ENCODE results near the gene MITF. TPM values are rescaled to one million over a fixed set of nuclear protein-coding genes. Genes with fewer than 3 reads are reported as not detected.
"Not testable (repeated sequence)": the region's sequence is repeated elsewhere in the genome, so short reads cannot be mapped to it uniquely, and the experiment has no call there.

Gene MITF
- total RNA-seq, 2 experiments from 2014 or later = 0.10 TPM; not detected in 1

GRCh38 chr3:69796126-69796525, 56.9 kb downstream of the MITF start:
- DNase-seq; H3K9me3 Mint-ChIP-seq; H3K27ac Mint-ChIP-seq; H3K4me1 Mint-ChIP-seq; POLR2A ChIA-PET; CTCF ChIA-PET; H3K4me3 Mint-ChIP-seq; H3K36me3 Mint-ChIP-seq (ENCODE audit: low read depth); H3K27me3 Mint-ChIP-seq: not testable (repeated sequence)

- no peaks in the 10 kb centered on the region for H3K27me3 Mint-ChIP-seq
- no peak overlapping the region for H3K4me3 Mint-ChIP-seq
- CTCF ChIA-PET = no interaction called here
- no peaks in the 10 kb centered on the region for H3K4me1 Mint-ChIP-seq
- POLR2A ChIA-PET = no interaction called here
- no peak overlapping the region for H3K27ac Mint-ChIP-seq
- no peak for DNase-seq
- H3K9me3 Mint-ChIP-seq = no peaks in the 10 kb centered on the region
- H3K36me3 Mint-ChIP-seq (ENCODE audit: low read depth) = no peaks in the 10 kb centered on the region
Measured at GRCh38 chr3:69803681-69804270, 64.5 kb downstream of the MITF start.

- Mint-ChIP-seq H3K4me3 (no peak overlapping the region), H3K27me3 (no peaks in the 10 kb centered on the region), H3K36me3 (ENCODE audit: low read depth) (no peaks in the 10 kb centered on the region), H3K27ac (no peak overlapping the region), H3K4me1 (no peaks in the 10 kb centered on the region), H3K9me3 (no peaks in the 10 kb centered on the region)
- DNase-seq = no peak
- POLR2A ChIA-PET = no interaction called here
- CTCF ChIA-PET = interaction anchor here (0.6 kb wide), 1 partner anchor 1791 kb away, joined by 3 read pairs; no protein-coding TSS in a partner anchor
Measured at GRCh38 chr3:69805491-69805890, 66.2 kb downstream of the MITF start.

- DNase-seq = no peak
- ChIA-PET POLR2A (no interaction called here), CTCF (no interaction called here)
- no peak overlapping the region for H3K27ac Mint-ChIP-seq
- H3K36me3 Mint-ChIP-seq (ENCODE audit: low read depth) = no peaks in the 10 kb centered on the region
- no peaks in the 10 kb centered on the region for H3K27me3 Mint-ChIP-seq
- no peaks in the 10 kb centered on the region for H3K9me3 Mint-ChIP-seq
- no peak overlapping the region for H3K4me3 Mint-ChIP-seq
- H3K4me1 Mint-ChIP-seq = no peaks in the 10 kb centered on the region
Measured at GRCh38 chr3:69806735-69807438, 67.6 kb downstream of the MITF start.

GRCh38 chr3:69807674-69808073, 68.4 kb downstream of the MITF start:
- no peak overlapping the region for H3K4me3 Mint-ChIP-seq
- ChIA-PET POLR2A (no interaction called here), CTCF (no interaction called here)
- no peaks in the 10 kb centered on the region for H3K9me3 Mint-ChIP-seq
- no peaks in the 10 kb centered on the region for H3K27me3 Mint-ChIP-seq
- no peak for DNase-seq
- no peak overlapping the region for H3K27ac Mint-ChIP-seq
- no peaks in the 10 kb centered on the region for H3K36me3 Mint-ChIP-seq (ENCODE audit: low read depth)
- no peaks in the 10 kb centered on the region for H3K4me1 Mint-ChIP-seq

GRCh38 chr3:69809076-69809835, 70.0 kb downstream of the MITF start:
- Mint-ChIP-seq H3K9me3 (no peaks in the 10 kb centered on the region), H3K36me3 (ENCODE audit: low read depth) (no peaks in the 10 kb centered on the region), H3K27ac (no peak overlapping the region), H3K27me3 (no peaks in the 10 kb centered on the region), H3K4me3 (no peak overlapping the region), H3K4me1 (no peaks in the 10 kb centered on the region)
- ChIA-PET CTCF (no interaction called here), POLR2A (no interaction called here)
- no peak for DNase-seq

GRCh38 chr3:69811452-69812401, 72.5 kb downstream of the MITF start:
- no peak overlapping the region for H3K4me3 Mint-ChIP-seq
- no peaks in the 10 kb centered on the region for H3K4me1 Mint-ChIP-seq
- no peak for DNase-seq
- H3K27me3 Mint-ChIP-seq = no peaks in the 10 kb centered on the region
- H3K9me3 Mint-ChIP-seq = no peaks in the 10 kb centered on the region
- ChIA-PET POLR2A (no interaction called here), CTCF (no interaction called here)
- no peak overlapping the region for H3K27ac Mint-ChIP-seq
- H3K36me3 Mint-ChIP-seq (ENCODE audit: low read depth) = no peaks in the 10 kb centered on the region

- ChIA-PET CTCF (interaction anchor here (1.4 kb wide), 1 partner anchor 38 kb away, joined by 3 read pairs; no protein-coding TSS in a partner anchor), POLR2A (no interaction called here)
- H3K27ac Mint-ChIP-seq = no peak overlapping the region
- peaks cover 3% of the 10 kb centered on the region for H3K27me3 Mint-ChIP-seq
- H3K36me3 Mint-ChIP-seq (ENCODE audit: low read depth) = no peaks in the 10 kb centered on the region
- no peak overlapping the region for H3K4me3 Mint-ChIP-seq
- H3K9me3 Mint-ChIP-seq = no peaks in the 10 kb centered on the region
- DNase-seq = no peak
- no peaks in the 10 kb centered on the region for H3K4me1 Mint-ChIP-seq
Measured at GRCh38 chr3:69815970-69816369, 76.7 kb downstream of the MITF start.

GRCh38 chr3:69817988-69818387, 78.7 kb downstream of the MITF start:
- H3K27me3 Mint-ChIP-seq = peaks cover 3% of the 10 kb centered on the region
- H3K4me1 Mint-ChIP-seq = no peaks in the 10 kb centered on the region
- CTCF ChIA-PET = no interaction called here
- H3K36me3 Mint-ChIP-seq (ENCODE audit: low read depth) = no peaks in the 10 kb centered on the region
- no peak overlapping the region for H3K27ac Mint-ChIP-seq
- H3K9me3 Mint-ChIP-seq = no peaks in the 10 kb centered on the region
- no peak for DNase-seq
- no peak overlapping the region for H3K4me3 Mint-ChIP-seq
- POLR2A ChIA-PET = no interaction called here

GRCh38 chr3:69819282-69819681, 80.0 kb downstream of the MITF start:
- H3K9me3 Mint-ChIP-seq = no peaks in the 10 kb centered on the region
- no peaks in the 10 kb centered on the region for H3K4me1 Mint-ChIP-seq
- peaks cover 3% of the 10 kb centered on the region for H3K27me3 Mint-ChIP-seq
- POLR2A ChIA-PET = no interaction called here
- CTCF ChIA-PET = no interaction called here
- no peaks in the 10 kb centered on the region for H3K36me3 Mint-ChIP-seq (ENCODE audit: low read depth)
- no peak for DNase-seq
- no peak overlapping the region for H3K4me3 Mint-ChIP-seq
- no peak overlapping the region for H3K27ac Mint-ChIP-seq

- peaks cover 3% of the 10 kb centered on the region for H3K27me3 Mint-ChIP-seq
- H3K4me1 Mint-ChIP-seq = no peaks in the 10 kb centered on the region
- H3K4me3 Mint-ChIP-seq = no peak overlapping the region
- ChIA-PET POLR2A (no interaction called here), CTCF (no interaction called here)
- no peaks in the 10 kb centered on the region for H3K9me3 Mint-ChIP-seq
- H3K27ac Mint-ChIP-seq = no peak overlapping the region
- no peak for DNase-seq
- H3K36me3 Mint-ChIP-seq (ENCODE audit: low read depth) = no peaks in the 10 kb centered on the region
Measured at GRCh38 chr3:69821133-69821532, 81.9 kb downstream of the MITF start.

- no peaks in the 10 kb centered on the region for H3K36me3 Mint-ChIP-seq (ENCODE audit: low read depth)
- ChIA-PET POLR2A (no interaction called here), CTCF (no interaction called here)
- H3K27ac Mint-ChIP-seq = no peak overlapping the region
- no peaks in the 10 kb centered on the region for H3K4me1 Mint-ChIP-seq
- no peak for DNase-seq
- no peaks in the 10 kb centered on the region for H3K9me3 Mint-ChIP-seq
- H3K27me3 Mint-ChIP-seq = no peaks in the 10 kb centered on the region
- no peak overlapping the region for H3K4me3 Mint-ChIP-seq
Measured at GRCh38 chr3:69823743-69824142, 84.5 kb downstream of the MITF start.

- CTCF ChIA-PET = no interaction called here
- DNase-seq = no peak
- POLR2A ChIA-PET = no interaction called here
- Mint-ChIP-seq H3K9me3 (no peaks in the 10 kb centered on the region), H3K27me3 (no peaks in the 10 kb centered on the region), H3K4me3 (no peak overlapping the region), H3K36me3 (ENCODE audit: low read depth) (no peaks in the 10 kb centered on the region), H3K27ac (no peak overlapping the region), H3K4me1 (no peaks in the 10 kb centered on the region)
Measured at GRCh38 chr3:69825446-69825845, 86.2 kb downstream of the MITF start.
